HL-60 (cell line): ENCODE measurements around the gene ZSWIM9.

ENCODE experiments used
- CTCF ChIP-seq: IDR thresholded peaks from one replicate; pipeline ENCODE4 v1.5.1; 2011; ENCODE audit warnings: low read length, control low read depth, inconsistent platforms; ENCODE audit not compliant: insufficient read depth
- GABPA ChIP-seq: IDR thresholded peaks from 2 replicates; pipeline ENCODE4 v1.6.1; 2012; ENCODE audit warnings: low read depth
- POLR2AphosphoS5 ChIP-seq: IDR thresholded peaks from 2 replicates; pipeline ENCODE4 v1.6.1; 2012; ENCODE audit warnings: low read depth

DNA sequence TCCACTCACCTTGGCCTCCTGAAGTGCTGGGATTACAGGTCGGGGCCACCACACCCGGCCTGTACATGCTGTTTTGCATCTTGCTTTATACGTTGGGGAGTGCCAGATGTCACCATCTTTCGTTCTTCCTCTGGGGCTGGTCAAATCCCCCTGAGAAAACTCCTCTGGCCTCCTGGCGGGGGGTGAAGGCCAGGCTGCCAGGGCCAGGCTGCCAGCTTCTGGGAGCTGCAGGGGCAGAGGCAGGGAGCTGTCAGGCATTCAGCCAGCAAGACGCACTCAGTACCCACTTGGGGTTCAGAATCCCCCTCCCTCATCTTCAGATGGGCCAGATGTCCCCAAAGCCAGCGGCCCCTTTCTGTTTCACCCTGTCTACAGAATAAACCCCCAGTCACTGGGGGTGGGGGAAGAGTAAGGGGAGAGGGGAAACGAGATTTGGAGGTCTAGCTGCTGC is 16.1 kb downstream of the ZSWIM9 start:
- TF ChIP-seq CTCF (no peak), POLR2AphosphoS5 (no peak), GABPA (no peak)
